G401.6 (cell line): ENCODE data around the gene CDKN2B-AS1.

ENCODE experiments used
- FAIRE-seq: peaks from 2 replicates; lab custom pipeline; 2012; peaks lifted over from hg19 to GRCh38; lab: Jason Lieb, UNC

The CDKN2B-AS1 gene

DNA sequence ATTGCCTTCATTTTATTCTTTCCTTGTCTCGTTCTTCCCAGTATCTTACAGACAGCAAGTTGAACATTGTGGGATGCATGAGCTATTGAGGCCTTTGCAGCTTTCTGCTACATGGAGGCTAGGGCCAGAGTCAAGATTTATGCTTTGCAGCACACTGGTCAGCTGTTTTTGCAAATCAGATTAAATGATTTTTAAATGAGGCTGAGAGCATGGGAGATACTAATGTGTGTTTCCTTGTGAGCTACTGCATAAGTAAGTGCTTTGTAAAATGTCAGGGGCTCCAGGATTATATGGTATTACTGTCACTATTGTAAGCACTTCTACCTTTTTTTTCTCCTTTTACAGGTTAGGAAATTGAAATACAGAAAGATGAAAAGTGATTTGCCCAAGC lies 125.6 kb downstream of the CDKN2B-AS1 start:
- FAIRE-seq: no peak

DNA sequence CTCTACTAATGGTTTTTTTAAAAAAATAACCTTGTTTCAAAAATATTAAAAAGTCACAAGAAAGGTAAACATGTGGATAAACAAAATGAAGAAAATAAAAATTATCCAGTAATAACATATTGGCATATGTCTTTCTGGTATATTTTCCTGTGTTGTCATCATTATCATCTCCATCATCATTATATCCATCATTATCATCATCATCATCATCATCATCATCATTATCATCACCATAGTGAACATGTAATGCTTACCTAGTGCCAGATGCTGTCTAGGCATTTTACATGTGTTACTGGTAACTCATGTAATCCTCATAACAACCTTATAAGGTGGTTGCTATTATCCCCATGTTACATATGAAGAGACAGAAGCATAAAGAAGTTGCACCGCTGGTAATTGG lies 126.0 kb downstream of the CDKN2B-AS1 start:
- no peak for FAIRE-seq

DNA sequence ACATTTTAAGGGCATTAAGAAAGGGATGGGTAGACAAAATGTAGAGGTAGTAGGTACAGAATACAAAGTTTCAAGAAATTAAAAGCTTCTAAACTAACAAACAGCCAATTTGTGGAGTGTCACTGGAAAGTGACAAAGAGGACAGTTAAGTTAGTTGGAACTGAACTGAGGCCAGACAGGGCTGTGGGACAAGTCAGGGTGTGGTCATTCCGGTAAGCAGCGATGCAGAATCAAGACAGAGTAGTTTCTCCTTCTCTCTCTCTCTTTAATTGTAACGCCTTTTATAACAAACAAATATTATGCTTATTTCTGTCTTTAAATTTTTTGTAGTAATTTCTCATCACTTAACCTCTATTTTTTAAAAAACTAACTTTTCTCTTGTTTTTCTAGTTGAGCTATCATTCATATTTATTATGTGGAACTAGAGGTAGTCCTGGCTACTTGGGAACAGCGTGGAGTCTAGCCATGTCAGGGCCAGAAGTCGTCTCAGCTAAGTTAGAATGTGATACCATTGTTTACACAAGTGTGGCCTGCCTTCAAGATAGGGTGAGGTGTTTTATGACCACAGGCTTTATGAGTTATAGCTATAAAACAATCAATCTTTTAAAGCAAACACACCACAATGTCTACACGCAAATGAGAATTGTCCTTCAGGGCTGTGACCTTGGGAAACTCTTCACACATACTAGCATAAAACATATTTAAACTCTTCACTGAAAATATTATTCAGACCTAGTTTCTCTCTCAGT lies 129.8 kb downstream of the CDKN2B-AS1 start:
- FAIRE-seq: no peak

DNA sequence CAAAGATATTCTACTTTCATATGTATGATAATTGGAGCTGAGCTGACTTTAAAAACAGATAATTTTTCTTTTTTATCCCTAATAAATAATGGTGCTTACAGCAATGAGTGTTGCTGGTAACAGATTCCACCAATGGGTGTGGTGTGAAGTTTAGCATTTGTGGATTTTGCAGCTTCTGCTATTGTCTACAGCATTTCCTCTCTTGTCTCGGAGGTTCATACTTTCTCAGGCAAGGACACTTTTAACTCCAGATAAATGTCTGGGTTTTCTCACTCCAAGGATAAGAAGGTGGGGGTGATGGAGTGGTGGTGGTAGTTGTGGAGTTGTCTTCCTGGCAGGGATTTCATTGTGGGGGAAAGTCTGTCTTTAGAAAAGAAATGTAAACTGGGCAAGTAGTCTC lies 134.5 kb downstream of the CDKN2B-AS1 start:
- no peak for FAIRE-seq

DNA sequence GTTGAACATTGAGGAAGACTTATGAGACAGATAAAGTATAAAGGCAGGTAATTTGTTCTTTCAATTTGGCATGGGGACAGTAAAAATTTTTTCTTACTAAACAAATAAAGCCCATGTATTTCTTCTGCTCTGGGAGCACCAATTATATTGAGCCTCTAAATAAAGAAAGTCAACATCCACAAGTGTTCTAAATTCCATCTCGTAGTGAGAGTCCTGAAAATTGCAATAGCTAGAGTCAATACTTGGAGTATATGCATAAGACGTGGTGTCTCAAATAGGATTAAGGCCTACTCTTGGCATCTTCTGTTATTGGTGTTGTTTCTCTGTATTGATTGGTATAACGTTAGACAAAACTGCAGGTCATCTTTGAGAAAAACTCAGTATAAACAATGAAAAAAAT lies 135.0 kb downstream of the CDKN2B-AS1 start:
- no peak for FAIRE-seq

DNA sequence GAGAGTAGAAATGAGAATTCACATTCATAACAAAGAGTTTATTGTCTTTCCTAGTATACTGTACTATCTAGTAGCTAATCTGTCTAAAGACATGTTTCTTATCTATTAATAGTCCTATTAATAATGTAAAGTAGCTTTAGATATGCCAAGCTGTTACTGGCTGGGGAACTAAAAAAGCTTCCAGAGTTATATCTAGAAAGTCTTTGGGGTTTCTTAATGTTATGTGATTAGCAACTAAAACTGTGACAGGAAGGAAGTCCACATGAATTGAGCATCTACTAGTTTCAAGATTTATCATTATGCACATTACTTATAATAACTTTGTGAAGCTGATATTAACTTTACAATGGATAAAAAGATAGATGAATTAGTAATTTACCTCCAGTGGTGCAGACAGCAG lies 137.2 kb downstream of the CDKN2B-AS1 start:
- FAIRE-seq: no peak

DNA sequence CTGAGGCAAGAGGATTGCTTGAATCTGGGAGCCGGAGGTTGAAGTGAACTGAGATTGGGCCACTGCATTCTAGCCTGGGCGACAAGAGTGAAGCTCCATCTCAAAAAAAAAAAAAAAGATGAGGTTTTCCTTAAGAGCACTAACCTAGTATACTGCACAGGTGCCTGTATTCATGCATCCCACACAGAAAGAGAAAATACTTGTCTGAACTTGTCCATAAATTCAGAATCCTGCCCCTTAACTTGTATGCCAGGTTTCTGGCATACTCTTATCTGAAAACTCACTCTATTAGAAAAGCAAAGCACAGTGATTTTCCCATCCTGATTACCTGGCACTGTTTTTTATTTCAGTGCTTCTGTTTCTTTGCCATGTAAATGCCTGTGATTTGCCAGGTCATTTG lies 139.8 kb downstream of the CDKN2B-AS1 start:
- no peak for FAIRE-seq

DNA sequence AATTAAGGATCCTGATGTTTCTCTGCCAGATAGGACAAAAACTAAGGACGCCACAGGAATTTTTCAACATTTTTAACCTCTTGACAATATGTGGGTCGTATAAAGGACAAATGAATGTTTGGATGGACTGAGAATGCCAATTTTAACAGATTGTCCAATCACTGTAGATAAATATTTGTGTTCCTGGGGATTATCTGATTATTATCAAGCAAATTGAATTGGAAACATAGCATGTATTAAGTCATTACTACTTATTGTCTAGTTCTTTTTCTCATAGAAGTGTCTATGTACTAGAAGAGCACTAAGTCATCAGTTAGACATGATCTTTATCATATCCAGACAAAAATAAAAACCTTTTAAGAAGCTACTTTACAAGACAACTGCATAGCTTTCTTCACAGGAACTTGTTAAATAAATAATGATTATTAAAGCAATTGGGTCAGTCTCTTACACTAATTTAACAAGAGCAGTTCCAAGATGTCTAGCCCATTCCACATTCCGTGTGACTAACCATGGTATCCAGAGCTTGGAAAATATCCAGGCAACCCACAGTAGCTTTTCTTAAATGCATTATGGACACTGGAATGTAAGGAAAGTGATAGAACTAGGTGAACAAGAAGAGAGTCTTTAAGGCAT lies 142.0 kb downstream of the CDKN2B-AS1 start:
- no peak for FAIRE-seq

DNA sequence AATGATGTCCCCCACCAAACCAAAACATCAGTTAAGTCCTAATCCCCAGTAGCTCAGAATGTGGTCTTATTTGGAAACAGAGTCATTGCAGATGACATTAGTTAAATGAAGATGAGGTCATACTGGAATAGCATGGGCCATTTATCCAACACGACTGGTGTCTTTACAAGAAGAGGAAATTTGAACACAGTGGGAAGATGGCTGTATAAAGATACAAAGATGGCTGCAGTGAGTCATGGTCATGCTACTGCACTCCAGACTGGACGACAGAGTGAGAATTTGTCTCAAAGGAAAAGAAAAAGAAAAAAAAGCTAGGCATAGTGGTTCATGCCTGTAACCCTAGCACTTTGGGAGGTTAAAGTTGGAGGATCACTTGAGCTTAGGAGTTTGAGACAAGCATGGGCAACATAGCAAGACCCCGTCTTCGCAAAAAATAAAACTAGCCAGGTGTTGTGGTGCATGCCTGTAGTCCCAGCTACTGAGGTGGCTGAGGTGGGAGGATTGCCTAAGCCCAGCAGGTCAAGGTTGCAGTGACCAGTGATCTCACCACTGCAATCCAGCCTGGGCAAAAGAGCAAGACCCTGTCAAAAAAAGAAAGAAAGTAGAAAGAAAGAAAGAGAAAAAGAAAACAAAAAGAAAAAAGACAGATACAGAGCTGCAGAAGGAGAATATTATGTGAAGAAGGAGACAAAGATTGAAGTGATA lies 144.5 kb downstream of the CDKN2B-AS1 start:
- FAIRE-seq: no peak

DNA sequence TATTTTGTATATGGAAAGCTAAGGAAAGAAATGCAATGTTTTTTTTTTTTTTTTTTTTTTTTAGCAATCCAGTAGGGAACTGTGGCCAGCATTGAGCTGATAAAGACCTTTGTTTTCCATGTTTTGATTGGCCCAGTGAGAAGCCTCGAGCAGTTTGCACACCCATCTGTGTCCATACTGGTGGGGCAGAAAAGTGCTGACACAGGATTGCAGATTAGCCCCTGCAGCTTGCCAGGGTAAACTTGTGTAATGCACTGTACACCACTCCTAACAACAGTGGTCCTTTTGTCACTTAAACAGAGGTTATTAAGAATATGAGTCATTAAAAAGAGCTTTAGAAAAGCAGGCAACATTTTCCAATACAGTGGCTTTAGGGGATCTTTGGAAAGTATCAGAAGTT lies 147.3 kb downstream of the CDKN2B-AS1 start:
- FAIRE-seq: no peak

DNA sequence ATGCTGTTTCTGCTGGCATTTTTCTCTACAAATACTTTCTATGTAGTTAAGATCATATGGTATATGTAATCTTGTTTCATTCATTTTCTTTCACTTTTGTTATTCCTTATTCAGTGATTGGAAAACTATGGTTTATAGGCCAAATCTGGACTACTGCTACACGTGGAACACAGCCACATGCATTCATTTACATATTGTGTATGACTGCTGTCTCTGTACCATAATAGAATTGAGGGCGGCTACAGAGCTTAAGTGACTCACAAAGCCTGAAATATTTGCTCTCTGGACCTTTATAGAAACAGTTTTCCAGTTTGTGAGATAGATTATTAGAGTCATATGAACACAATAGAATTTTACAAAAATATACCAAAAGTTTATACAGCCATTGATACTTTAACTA lies 148.1 kb downstream of the CDKN2B-AS1 start:
- no peak for FAIRE-seq

DNA sequence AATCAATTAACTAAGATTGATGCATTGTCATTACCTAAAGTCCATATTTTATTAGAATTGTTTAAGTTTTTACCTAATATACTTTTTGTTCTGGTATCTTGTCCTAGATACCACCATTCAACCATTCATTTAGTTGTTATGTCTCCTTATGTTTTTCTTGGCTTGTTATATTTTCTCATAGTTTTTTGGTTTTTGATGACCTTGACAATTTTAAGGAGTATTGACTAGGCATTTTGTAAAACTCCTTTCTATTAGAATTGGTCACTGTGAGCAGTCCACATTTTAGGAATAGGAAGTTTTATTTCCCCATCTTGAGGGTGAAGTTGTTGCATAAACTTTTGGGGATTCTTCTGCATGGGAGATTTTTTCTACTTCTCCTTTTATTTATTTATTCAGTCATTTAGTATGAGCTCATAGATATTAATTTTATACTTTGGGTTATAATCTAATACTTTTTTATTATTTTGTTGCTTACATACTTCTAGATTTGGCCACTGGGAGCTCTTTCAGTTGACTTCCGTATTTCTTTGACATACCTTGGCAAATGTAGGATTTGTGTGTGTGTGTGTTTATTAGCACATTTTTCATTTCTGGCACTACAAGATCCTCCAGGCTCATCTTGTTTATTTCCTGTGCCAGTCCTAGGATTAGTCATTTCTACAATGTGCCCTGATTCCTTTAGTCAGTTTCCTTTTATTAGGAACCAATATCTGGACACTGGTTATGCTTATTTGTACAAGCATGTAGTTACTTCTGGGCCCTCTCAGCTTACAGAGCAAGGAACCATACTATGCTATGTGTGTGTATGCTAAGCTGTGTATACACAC lies 149.4 kb downstream of the CDKN2B-AS1 start:
- FAIRE-seq: no peak

DNA sequence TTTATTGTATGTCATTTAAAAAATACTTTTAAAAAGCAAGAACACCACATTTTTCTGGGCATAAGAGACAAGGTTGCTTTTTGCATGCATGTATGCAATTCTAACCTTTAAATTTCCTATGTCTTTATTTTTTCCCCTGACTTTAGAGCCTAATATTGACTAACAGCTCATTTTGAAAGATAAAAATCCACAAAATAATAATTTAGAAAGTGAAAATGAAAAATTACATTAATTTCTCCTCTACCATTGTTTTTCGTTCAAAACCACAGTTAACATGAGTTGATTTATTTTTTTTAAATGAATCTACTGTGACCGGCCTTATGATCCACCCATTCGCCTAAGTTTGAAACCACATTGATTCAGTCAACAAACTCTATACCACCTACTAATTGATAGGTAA lies 152.0 kb downstream of the CDKN2B-AS1 start:
- FAIRE-seq: no peak

DNA sequence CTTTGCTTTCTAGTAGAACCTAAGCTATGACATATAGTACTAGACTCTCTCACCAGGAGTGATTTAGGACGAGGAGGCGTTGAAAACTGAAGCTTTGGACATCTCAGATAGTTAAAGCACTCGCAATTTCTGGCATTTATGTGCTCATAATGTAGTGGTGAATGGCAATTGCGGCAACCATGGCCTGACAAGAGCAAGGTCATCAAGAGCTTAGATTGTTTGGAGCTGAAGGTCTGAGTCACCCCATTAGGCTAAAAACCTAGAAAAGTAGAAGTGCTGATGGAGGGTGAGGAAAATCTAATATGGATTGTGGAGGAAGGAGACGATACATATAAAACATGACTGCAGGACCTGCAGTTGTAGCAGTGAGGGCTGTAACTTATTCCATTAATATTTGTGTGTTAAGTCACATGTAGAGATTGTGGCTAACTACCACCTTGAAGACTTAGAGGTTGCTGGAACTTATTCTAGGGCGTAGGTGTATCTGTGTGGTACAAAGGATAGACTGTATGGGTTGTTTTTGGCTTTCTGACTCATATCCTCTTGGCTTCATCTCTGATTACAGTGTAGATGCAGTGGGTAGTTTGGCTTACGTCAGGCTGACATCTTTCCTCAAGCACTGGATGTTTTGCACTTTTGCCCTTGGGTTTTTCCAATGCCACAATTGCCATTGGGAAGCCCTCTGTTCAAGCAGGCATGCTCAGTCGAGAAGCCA lies 153.4 kb downstream of the CDKN2B-AS1 start:
- no peak for FAIRE-seq

DNA sequence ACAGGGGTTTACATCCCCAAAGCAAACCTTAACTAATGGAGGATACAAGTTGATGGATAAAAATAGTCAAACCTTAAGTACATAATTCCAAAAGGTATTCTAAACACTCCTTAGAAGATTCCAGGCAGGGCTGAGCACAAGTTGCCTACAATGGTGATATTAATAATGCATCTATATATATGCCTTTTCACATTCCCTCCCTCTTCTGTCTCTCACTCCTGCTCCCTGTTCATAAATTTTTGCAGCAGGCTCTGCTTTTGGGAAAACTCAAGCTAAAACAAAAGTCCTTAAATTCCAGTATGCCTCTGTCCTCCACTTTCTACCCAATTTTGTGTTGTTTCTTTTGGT lies 153.9 kb downstream of the CDKN2B-AS1 start:
- no peak for FAIRE-seq

DNA sequence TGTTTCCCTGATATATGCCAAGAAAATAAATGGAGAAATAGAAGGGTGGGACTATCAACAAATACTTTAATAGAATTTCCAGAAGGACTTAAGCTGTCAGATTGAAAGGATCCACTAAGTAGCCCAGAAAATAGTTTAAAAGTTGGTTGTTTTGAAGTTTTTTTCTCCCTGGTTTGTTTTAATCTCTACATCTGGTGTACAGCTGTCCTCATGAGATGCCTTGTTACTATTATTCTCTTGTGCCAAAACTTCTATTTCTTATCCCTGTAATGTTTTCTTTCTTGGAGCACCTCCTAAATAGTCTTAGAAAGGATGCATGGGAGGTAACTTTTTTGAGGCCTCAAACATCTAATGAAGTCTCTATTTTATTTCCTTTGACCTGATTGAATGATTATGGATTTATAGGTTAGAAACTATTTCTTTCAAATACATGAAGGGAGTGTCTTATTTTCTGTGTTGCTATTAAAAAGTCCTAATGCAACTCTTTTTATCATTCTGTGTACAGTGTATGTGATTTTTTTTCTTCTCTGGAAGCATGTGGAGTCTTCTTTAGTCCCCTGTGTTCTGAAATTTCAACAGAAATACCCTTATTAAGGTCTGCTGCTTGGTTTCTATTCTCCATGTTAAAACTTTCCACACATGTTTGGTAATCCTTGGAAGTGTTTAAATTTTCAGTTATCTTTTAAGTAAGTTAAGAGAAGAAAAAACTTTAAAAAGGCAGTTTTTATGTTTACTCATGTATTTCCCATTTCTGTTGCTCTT lies 154.5 kb downstream of the CDKN2B-AS1 start:
- no peak for FAIRE-seq

DNA sequence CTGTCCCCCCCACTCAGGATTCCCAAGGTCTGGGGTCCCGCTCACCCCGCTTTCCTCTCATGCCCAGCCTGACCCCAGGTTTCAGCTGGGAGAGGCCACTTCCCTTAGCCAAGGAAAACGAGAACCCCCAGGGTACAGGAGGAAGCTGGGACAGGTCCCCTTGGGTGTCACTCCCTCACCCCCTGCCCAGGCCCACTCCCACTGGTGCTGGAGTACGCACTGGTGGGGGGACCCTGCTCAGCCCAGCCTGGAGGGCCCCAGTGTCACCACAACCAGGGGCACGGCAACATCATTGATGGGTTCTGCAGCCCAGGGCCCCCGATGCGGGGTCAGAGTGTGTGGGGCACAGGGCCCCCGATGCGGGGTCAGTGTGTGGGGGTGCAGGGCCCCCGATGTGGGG lies 159.5 kb downstream of the CDKN2B-AS1 start:
- FAIRE-seq: no peak

DNA sequence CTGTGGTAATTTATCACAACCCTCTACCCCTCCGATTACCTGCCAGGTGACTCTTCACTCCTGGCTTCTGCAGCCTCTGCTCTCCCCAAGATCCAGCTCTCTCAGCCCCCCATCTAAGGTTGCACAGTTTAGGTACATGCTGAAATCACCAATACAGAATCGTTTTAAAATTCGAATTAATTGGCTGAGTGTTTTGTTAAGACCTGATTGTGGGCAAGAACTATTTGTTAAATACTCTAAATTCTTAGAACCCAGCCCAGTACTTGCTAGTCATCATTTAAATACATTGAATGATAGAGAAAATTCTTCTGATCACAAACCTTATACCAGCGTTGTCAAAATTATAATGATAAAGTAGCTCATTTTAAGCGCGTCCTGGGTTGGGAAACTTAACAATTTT lies 162.0 kb downstream of the CDKN2B-AS1 start:
- no peak for FAIRE-seq

DNA sequence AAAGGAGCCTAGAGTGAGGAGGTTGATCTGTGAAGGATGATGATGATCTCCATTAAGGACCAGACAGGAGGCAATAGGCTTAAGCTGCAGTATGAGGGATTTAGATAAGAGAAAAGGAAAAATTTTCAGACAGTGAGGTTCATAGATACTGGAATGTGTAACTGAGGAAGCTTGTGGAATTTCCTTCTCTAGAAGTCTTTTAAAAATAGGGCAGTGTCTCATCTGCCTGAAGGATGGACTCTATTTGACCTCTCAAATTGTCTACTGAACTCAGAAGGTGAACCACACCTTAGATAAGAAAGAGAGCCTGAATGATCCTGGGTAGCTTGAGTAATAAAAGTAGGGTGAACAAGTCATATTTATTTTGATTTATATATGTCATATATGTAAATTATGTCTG lies 162.7 kb downstream of the CDKN2B-AS1 start:
- FAIRE-seq: no peak

DNA sequence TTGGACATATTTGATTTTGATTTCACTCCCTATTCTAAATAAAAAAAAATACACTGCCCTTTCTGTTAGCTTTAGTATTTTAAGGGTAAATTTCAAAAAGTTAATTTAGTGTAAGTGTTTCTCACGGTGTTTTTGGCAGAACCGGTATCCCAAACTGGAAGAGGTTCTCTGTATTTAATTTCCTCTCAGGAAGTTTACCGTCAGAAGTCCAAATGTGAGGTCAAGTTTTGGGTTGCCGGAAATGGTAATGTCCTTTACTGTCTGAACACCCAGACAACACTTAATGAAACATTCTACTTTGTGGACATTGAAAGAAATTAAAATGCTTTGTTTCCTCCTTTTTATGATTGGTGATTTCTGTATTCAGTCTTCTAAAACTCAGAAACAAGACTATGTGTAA lies 163.2 kb downstream of the CDKN2B-AS1 start:
- no peak for FAIRE-seq

DNA sequence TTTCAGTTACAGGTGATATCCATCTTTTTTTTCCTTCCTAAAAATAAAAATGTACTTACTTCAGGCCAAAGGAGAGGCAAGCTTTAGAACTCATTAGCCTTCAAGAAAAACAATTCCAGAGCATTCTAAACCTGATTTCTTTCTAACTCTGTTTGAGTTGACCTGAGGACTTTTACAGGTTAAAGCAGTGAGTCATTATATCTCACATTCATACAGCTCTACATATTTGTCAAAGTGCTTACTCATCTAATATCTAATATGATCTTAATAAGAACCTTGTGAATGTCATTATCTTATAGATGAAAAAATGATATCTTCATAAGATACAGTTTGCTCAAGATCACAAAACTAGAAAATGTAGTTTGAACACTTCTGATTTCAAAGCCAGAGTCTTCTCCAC lies 163.7 kb downstream of the CDKN2B-AS1 start:
- FAIRE-seq: no peak
